GM12878 (cell line): Measurements from ENCODE around the gene PARP2. TPM values are rescaled to one million over a fixed set of nuclear protein-coding genes. Genes with fewer than 3 reads are reported as not detected.

ENCODE experiments used
- ATAC-seq: fragments of 200-7000 bp; cut with Tn5 transposase; 3 replicates; pipeline ENCODE4 v1.9.1; 2020; ENCODE audit warnings: mild to moderate bottlenecking, moderate library complexity
- BruUV-seq: library from RNA; stranded (reverse); fragments of 400-500 nt; replicated peaks from 2 replicates; lab custom pipeline; 2021; lab: Mats Ljungman, UMichigan
- CTCF ChIA-PET: fragments of 300-600 bp; sonication (Branson Sonifier 250); formaldehyde crosslinking; extraction: SDS; loops from one replicate; lab custom pipeline; 2021; ENCODE audit warnings: inconsistent platforms; lab: Yijun Ruan, JAX
- POLR2A ChIA-PET: fragments of 350-600 bp; formaldehyde crosslinking; extraction: SDS; loops from one replicate; lab custom pipeline; 2021; ENCODE audit warnings: inconsistent platforms; lab: Charles Lee
- RAD21 ChIA-PET: fragments of 300-600 bp; sonication (Branson Sonifier 250); formaldehyde crosslinking; loops from one replicate; lab custom pipeline; 2023; ENCODE audit warnings: antibody characterized with exemption; ENCODE audit not compliant: unreplicated experiment; lab: Charles Lee
- SMC1A ChIA-PET: fragments of 300-600 bp; sonication (Branson Sonifier 250); formaldehyde crosslinking; loops from one replicate; lab custom pipeline; 2023; ENCODE audit not compliant: unreplicated experiment, uncharacterized antibody; lab: Charles Lee
- DNase-seq: peaks from one replicate; pipeline ENCODE4 v3.0.0-alpha.2; 2011; ENCODE audit warnings: low read depth, low spot score
- FAIRE-seq: peaks from 3 replicates; lab custom pipeline; 2011; peaks lifted over from hg19 to GRCh38; lab: Jason Lieb, UNC
- H2AFZ ChIP-seq: 2 replicates; pipeline ENCODE4 v1.6.0; 2011; ENCODE audit warnings: low read depth, low read length, control low read depth; ENCODE audit not compliant: control insufficient read depth
- H3K27ac ChIP-seq: 2 replicates; pipeline ENCODE4 v1.5.1; 2011; ENCODE audit warnings: control low read depth; ENCODE audit not compliant: control insufficient read depth, insufficient read depth
- H3K27me3 ChIP-seq, 2 experiments: replicated peaks in 1 of 2; 2 replicates each; pipeline versions ENCODE4 v1.6.0 to v1.6.1; 2011; ENCODE audit warnings: low read length in 1 of 2; ENCODE audit not compliant: control insufficient read depth in 2 of 2, insufficient read depth in 2 of 2
- H3K36me3 ChIP-seq, 2 experiments: 2 replicates each; pipeline ENCODE4 v1.5.1; 2011; ENCODE audit warnings: low read length in 1 of 2; ENCODE audit not compliant: control insufficient read depth in 2 of 2, insufficient read depth in 2 of 2
- H3K4me1 ChIP-seq: 2 replicates; pipeline ENCODE4 v1.6.1; 2011; ENCODE audit warnings: mild to moderate bottlenecking, low read length, moderate library complexity, mixed read lengths; ENCODE audit not compliant: control insufficient read depth, insufficient read depth
- H3K4me2 ChIP-seq: 2 replicates; pipeline ENCODE4 v1.6.0; 2011; ENCODE audit warnings: control low read depth; ENCODE audit not compliant: control insufficient read depth, insufficient read depth
- H3K4me3 ChIP-seq: fragments of 200-600 bp; sonication (generic); 2 replicates; pipeline ENCODE4 v1.5.1; 2016
- H3K79me2 ChIP-seq: 2 replicates; pipeline ENCODE4 v1.6.0; 2011; ENCODE audit warnings: low read length; ENCODE audit not compliant: control insufficient read depth, insufficient read depth
- H3K9ac ChIP-seq: 2 replicates; pipeline ENCODE4 v1.8.0; 2011; ENCODE audit warnings: low read length, control low read depth, mixed read lengths; ENCODE audit not compliant: control insufficient read depth, insufficient read depth
- H3K9me3 ChIP-seq: replicated peaks from 3 replicates; pipeline ENCODE4 v1.5.1; 2011; ENCODE audit warnings: mild to moderate bottlenecking, low read length; ENCODE audit not compliant: control insufficient read depth, insufficient read depth
- H4K20me1 ChIP-seq: 2 replicates; pipeline ENCODE4 v1.6.0; 2011; ENCODE audit not compliant: control insufficient read depth, insufficient read depth
- FOXK2 ChIP-seq: fragments of 450-650 bp; IDR thresholded peaks from 2 replicates; pipeline ENCODE4 v1.6.1; 2017; ENCODE audit warnings: mild to moderate bottlenecking, moderate library complexity
- MEF2A ChIP-seq: IDR thresholded peaks from 2 replicates; pipeline ENCODE4 v1.6.1; 2011; ENCODE audit warnings: low read depth, mild to moderate bottlenecking, low read length, moderate library complexity; ENCODE audit not compliant: insufficient read depth
- MEF2B ChIP-seq: fragments of 450-650 bp; IDR thresholded peaks from 2 replicates; pipeline ENCODE4 v1.6.1; 2018; ENCODE audit warnings: mild to moderate bottlenecking, moderate library complexity; ENCODE audit not compliant: partially characterized antibody, poor library complexity, severe bottlenecking
- MTA3 ChIP-seq: IDR thresholded peaks from 2 replicates; pipeline ENCODE4 v1.6.1; 2012; ENCODE audit warnings: low read length, inconsistent platforms, borderline replicate concordance
- RCOR1 ChIP-seq: conservative IDR thresholded peaks from 2 replicates; pipeline ENCODE4 v1.6.1; 2012; ENCODE audit warnings: low read depth, low read length, improper control_type of control experiment
- TCF12 ChIP-seq: IDR thresholded peaks from 2 replicates; pipeline ENCODE4 v1.6.1; 2011; ENCODE audit warnings: low read depth, mild to moderate bottlenecking, low read length
- WGBS: methylation state at CpG from one replicate; pipeline ENCODE4 v1.1.6; 2016; ENCODE audit warnings: low lambda C conversion rate; ENCODE audit not compliant: insufficient replicate concordance, insufficient coverage; ENCODE audit errors: missing lambda C conversion rate; 5-methylcytosine and 5-hydroxymethylcytosine counted together
- in situ Hi-C: fragments of 300-500 bp; cut with MboI; formaldehyde crosslinking; loops from 9 replicates; pipeline ENCODE4 v1.14.3; 2018; ENCODE audit warnings: mixed read lengths
- intact Hi-C: fragments of 100-400 bp; cut with micrococcal nuclease; formaldehyde crosslinking; loops from one replicate; pipeline ENCODE4 v1.14.2; 2022; ENCODE audit not compliant: unreplicated experiment
- polyA plus RNA-seq, 11 experiments: library from polyadenylated mRNA; depleted of rRNA in 4 of 11; unstranded in 6 of 11; stranded (reverse) in 5 of 11; fragments of >200 nt; fragmentation: Nextera tagmentation in 4 of 11; fragmentation: Illumina TruSeq in 1 of 11; extraction: Ambion mirVana in 4 of 11; extraction: Trizol in 1 of 11; gene quantifications; 1 replicate in 1 of 11; 2 replicates in 10 of 11; pipeline versions ENCODE4 v1.2.1 to v1.2.3, GENCODE V29; 2011 to 2016; ENCODE audit warnings: inconsistent platforms in 2 of 11, missing spikeins in 2 of 11, low read depth in 1 of 11
- total RNA-seq, 4 experiments: library from RNA; depleted of rRNA in 3 of 4; stranded (reverse); fragments of >200 nt in 3 of 4; fragmentation: Illumina TruSeq in 1 of 4; extraction: Trizol in 1 of 4; gene quantifications; 2 replicates each; pipeline versions ENCODE4 v1.2.1 to v1.2.3, GENCODE V29; 2013 to 2021
- TF ChIP-seq, protein P1 (sequence below): fragments of 450-650 bp; formaldehyde crosslinking; IDR thresholded peaks from 2 replicates; pipeline ENCODE4 v1.4.0; 2020; ENCODE audit warnings: mild to moderate bottlenecking, moderate library complexity
- TF ChIP-seq, protein P2 (sequence below): fragments of 450-650 bp; IDR thresholded peaks from 2 replicates; pipeline ENCODE4 v1.6.1; 2017; ENCODE audit warnings: mild to moderate bottlenecking

Gene PARP2
- total and polyA plus RNA-seq, 10 of the 15 experiments (the other 5 are each of a cell fraction or from before 2014, with no cell fraction given) = 26.7 to 75.4 (median 42.3) TPM

DNA sequence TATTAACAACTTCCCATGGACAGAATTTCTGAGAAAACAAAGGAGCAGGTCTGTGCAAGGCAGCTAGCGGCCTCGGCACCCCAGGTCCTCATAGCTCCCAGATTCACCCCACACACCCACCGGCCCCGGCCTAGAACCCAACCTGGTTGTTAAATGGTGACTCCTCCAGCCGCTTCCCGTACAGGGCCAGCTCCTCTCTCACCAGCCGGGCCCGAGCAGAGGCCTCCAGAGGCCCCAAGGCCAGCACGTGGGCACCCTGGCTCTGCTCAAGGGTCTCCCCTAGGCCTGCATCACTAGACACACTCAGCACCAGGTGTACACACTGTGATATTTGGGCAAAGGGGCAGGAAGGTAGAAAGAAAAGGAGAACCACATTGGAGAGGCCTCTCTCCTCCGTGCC lies 39.6 kb downstream of the PARP2 start:
- 96% methylated on average over 10 of the region's 10 CpGs for WGBS
- Histone ChIP-seq H3K4me2 (no peak overlapping the region), H3K27ac (no peak overlapping the region), H3K4me1 (0 out of 2 replicates have a peak, but pooled peaks cover 3% of the 10 kb centered on the region), H2AFZ (no peak overlapping the region), H3K4me3 (no peak overlapping the region), H3K36me3 (peaks cover 39 to 49% of the 10 kb centered on the region in 2 experiments), H3K9ac (no peak overlapping the region), H3K79me2 (no peaks in the 10 kb centered on the region), H3K9me3 (no peaks in the 10 kb centered on the region), H4K20me1 (no peaks in the 10 kb centered on the region), H3K27me3 (no peaks in the 10 kb centered on the region)
- in situ Hi-C loops (no loop called here), intact Hi-C loops (no loop called here)
- no TSS peak for BruUV-seq
- no peak for FAIRE-seq
- POLR2A ChIA-PET = no interaction called here
- no peak for ATAC-seq
- CTCF ChIA-PET = interaction anchor here (0.7 kb wide), 1 partner anchor 55 kb away, joined by 3 read pairs; no protein-coding TSS in a partner anchor
- DNase-seq = no peak
- SMC1A ChIA-PET = interaction anchor here (1.0 kb wide), 1 partner anchor 29 kb away, joined by 3 read pairs; no protein-coding TSS in a partner anchor
- RAD21 ChIA-PET = no interaction called here
- TF ChIP-seq MTA3 = no peak
- TF ChIP-seq TCF12 = no peak
- no peak for TF ChIP-seq FOXK2
- TF ChIP-seq, protein P1, sequence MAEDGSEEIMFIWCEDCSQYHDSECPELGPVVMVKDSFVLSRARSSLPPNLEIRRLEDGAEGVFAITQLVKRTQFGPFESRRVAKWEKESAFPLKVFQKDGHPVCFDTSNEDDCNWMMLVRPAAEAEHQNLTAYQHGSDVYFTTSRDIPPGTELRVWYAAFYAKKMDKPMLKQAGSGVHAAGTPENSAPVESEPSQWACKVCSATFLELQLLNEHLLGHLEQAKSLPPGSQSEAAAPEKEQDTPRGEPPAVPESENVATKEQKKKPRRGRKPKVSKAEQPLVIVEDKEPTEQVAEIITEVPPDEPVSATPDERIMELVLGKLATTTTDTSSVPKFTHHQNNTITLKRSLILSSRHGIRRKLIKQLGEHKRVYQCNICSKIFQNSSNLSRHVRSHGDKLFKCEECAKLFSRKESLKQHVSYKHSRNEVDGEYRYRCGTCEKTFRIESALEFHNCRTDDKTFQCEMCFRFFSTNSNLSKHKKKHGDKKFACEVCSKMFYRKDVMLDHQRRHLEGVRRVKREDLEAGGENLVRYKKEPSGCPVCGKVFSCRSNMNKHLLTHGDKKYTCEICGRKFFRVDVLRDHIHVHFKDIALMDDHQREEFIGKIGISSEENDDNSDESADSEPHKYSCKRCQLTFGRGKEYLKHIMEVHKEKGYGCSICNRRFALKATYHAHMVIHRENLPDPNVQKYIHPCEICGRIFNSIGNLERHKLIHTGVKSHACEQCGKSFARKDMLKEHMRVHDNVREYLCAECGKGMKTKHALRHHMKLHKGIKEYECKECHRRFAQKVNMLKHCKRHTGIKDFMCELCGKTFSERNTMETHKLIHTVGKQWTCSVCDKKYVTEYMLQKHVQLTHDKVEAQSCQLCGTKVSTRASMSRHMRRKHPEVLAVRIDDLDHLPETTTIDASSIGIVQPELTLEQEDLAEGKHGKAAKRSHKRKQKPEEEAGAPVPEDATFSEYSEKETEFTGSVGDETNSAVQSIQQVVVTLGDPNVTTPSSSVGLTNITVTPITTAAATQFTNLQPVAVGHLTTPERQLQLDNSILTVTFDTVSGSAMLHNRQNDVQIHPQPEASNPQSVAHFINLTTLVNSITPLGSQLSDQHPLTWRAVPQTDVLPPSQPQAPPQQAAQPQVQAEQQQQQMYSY (CRISPR knock-in tag) = no peak
- TF ChIP-seq MEF2B = no peak
- no peak for TF ChIP-seq RCOR1
- no peak for TF ChIP-seq MEF2A
- TF ChIP-seq, protein P2, sequence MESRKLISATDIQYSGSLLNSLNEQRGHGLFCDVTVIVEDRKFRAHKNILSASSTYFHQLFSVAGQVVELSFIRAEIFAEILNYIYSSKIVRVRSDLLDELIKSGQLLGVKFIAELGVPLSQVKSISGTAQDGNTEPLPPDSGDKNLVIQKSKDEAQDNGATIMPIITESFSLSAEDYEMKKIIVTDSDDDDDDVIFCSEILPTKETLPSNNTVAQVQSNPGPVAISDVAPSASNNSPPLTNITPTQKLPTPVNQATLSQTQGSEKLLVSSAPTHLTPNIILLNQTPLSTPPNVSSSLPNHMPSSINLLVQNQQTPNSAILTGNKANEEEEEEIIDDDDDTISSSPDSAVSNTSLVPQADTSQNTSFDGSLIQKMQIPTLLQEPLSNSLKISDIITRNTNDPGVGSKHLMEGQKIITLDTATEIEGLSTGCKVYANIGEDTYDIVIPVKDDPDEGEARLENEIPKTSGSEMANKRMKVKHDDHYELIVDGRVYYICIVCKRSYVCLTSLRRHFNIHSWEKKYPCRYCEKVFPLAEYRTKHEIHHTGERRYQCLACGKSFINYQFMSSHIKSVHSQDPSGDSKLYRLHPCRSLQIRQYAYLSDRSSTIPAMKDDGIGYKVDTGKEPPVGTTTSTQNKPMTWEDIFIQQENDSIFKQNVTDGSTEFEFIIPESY = no peak
- TF ChIP-seq, all 136 proteins: peak for 0
